Daoy (cell line): ENCODE results near the gene NPIPA7. TPM values are rescaled to one million over a fixed set of nuclear protein-coding genes. Genes with fewer than 3 reads are reported as not detected.
"Not testable (repeated sequence)": the region's sequence is repeated elsewhere in the genome, so short reads cannot be mapped to it uniquely, and the experiment has no call there.

Source experiments
- DNase-seq: peaks from one replicate; pipeline ENCODE4 v3.0.0-alpha.2; 2015; ENCODE audit warnings: low read depth
- total RNA-seq: library from RNA; depleted of rRNA; stranded (reverse); fragments of >200 nt; shearing (Covaris generic); gene quantifications from 2 replicates; pipeline ENCODE4 v1.2.3, GENCODE V29; 2014; rRNA removed

NPIPA7 gene
- total RNA-seq, 1 experiment from 2014 or later = 2.9 TPM

GRCh38 chr16:16417914-16418544 lies 39.1 kb downstream of the NPIPA7 start:
- DNase-seq = not testable (repeated sequence)

GRCh38 chr16:16420515-16420914 lies 41.6 kb downstream of the NPIPA7 start:
- not testable (repeated sequence) for DNase-seq

- DNase-seq = not testable (repeated sequence)
Measured at GRCh38 chr16:16425146-16425545, 46.2 kb downstream of the NPIPA7 start.

GRCh38 chr16:16431135-16431534 lies 52.2 kb downstream of the NPIPA7 start:
- not testable (repeated sequence) for DNase-seq

GRCh38 chr16:16434711-16435110 lies 55.8 kb downstream of the NPIPA7 start:
- peak; percentile 1 for DNase-seq

- not testable (repeated sequence) for DNase-seq
Measured at GRCh38 chr16:16441401-16441800, 62.5 kb downstream of the NPIPA7 start.

Other genes starting within 250 kb of the NPIPA7 start
- gene ABCC6, start 155.6 kb upstream of the NPIPA7 start, total RNA-seq = not detected in 2 replicates
- gene NOMO3, start 146.6 kb upstream of the NPIPA7 start, total RNA-seq = 44.7 and 62.1 TPM in 2 replicates